Kidney capillary endothelial cell (primary cell): Measurements from ENCODE around the gene KCNIP2.

Source experiments
- DNase-seq: peaks from one replicate; pipeline ENCODE4 v3.0.0-alpha.2; 2018; ENCODE audit warnings: low spot score

The KCNIP2 gene

GRCh38 chr10:101851411-101852116, 8.0 kb upstream of the KCNIP2 start:
- DNase-seq = no peak

- DNase-seq = no peak
These were observed 7.1 kb upstream of the KCNIP2 start for GRCh38 chr10:101850749-101851148.

GRCh38 chr10:101848894-101849351, 5.3 kb upstream of the KCNIP2 start:
- DNase-seq = no peak

- peak; percentile 56 for DNase-seq
These were observed 4.8 kb upstream of the KCNIP2 start for GRCh38 chr10:101848408-101848807.

GRCh38 chr10:101845893-101846292, 2.3 kb upstream of the KCNIP2 start:
- no peak for DNase-seq

GRCh38 chr10:101841826-101842225, 1.8 kb downstream of the KCNIP2 start:
- no peak for DNase-seq

- peak; percentile 86 for DNase-seq
These were observed 2.7 kb downstream of the KCNIP2 start for GRCh38 chr10:101840741-101841453.

GRCh38 chr10:101840102-101840684, 3.4 kb downstream of the KCNIP2 start:
- no peak for DNase-seq

GRCh38 chr10:101839416-101840063, 4.1 kb downstream of the KCNIP2 start:
- DNase-seq = no peak

- no peak for DNase-seq
These were observed 4.6 kb downstream of the KCNIP2 start for GRCh38 chr10:101839002-101839401.

- DNase-seq = no peak
These were observed 5.1 kb downstream of the KCNIP2 start for GRCh38 chr10:101838416-101838970.

- no peak for DNase-seq
These were observed 5.9 kb downstream of the KCNIP2 start for GRCh38 chr10:101837748-101838147.

GRCh38 chr10:101835362-101835761, 8.2 kb downstream of the KCNIP2 start:
- no peak for DNase-seq

- no peak for DNase-seq
These were observed 9.3 kb downstream of the KCNIP2 start for GRCh38 chr10:101834341-101834740.

- no peak for DNase-seq
These were observed 10.1 kb downstream of the KCNIP2 start for GRCh38 chr10:101833466-101833865.

GRCh38 chr10:101832325-101832771, 11.3 kb downstream of the KCNIP2 start:
- DNase-seq = no peak

- no peak for DNase-seq
These were observed 12.3 kb downstream of the KCNIP2 start for GRCh38 chr10:101831169-101831811.

- DNase-seq = peak; percentile 84
These were observed 13.1 kb downstream of the KCNIP2 start for GRCh38 chr10:101830322-101831168.

GRCh38 chr10:101829561-101830315, 13.9 kb downstream of the KCNIP2 start:
- no peak for DNase-seq
